ENCODE measurements around the gene RIPOR3.

Gene RIPOR3

DNA sequence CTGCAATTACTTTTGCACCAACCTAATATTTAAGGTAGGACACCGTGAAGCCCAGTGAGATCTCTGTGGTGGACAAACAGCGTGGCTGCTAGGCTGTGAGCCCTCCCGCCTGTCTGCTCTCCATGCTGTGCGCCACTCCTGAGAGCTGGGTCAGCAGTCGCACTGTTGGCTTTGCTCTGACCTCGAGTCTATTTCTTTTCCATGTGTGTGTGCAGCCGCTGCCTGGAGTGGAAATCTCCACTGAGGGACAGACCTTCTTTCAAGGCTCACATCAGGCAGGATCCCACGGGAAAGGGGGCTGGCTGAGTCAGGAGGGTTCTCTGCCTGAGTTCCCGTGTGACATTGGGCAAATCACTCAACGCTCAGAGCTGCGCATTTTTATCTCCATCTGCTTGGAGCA, 27.1 kb downstream of the RIPOR3 start:
- DNase-seq (ENCODE audit: extremely low spot score), result no peak
- ChIA-PET POLR2A (no interaction called here), CTCF (no interaction called here)
- no peak for TF ChIP-seq CTBP1 (IDR thresholded peaks at IDR 0.05; ENCODE audit: borderline replicate concordance)
- no peak for TF ChIP-seq LEF1 (IDR thresholded peaks at IDR 0.05; ENCODE audit: borderline replicate concordance)
- TF ChIP-seq ARNT (IDR thresholded peaks at IDR 0.05), result no peak
- TF ChIP-seq SUZ12 (IDR thresholded peaks at IDR 0.05), result no peak
- no peak for TF ChIP-seq FOXA1 (IDR thresholded peaks at IDR 0.05)
- TF ChIP-seq BHLHE40 (IDR thresholded peaks at IDR 0.05; ENCODE audit: borderline replicate concordance), result no peak
- TF ChIP-seq, protein P1, sequence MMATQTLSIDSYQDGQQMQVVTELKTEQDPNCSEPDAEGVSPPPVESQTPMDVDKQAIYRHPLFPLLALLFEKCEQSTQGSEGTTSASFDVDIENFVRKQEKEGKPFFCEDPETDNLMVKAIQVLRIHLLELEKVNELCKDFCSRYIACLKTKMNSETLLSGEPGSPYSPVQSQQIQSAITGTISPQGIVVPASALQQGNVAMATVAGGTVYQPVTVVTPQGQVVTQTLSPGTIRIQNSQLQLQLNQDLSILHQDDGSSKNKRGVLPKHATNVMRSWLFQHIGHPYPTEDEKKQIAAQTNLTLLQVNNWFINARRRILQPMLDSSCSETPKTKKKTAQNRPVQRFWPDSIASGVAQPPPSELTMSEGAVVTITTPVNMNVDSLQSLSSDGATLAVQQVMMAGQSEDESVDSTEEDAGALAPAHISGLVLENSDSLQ (IDR thresholded peaks at IDR 0.05), result no peak
- TF ChIP-seq FOXM1 (IDR thresholded peaks at IDR 0.05; ENCODE audit: borderline replicate concordance), result no peak
- TF ChIP-seq FOXK2 (IDR thresholded peaks at IDR 0.05), result no peak
- TF ChIP-seq ELF4 (IDR thresholded peaks at IDR 0.05), result no peak
- no peak for TF ChIP-seq L3MBTL2 (conservative IDR thresholded peaks at IDR 0.05)
- no peak for TF ChIP-seq ZNF384 (IDR thresholded peaks at IDR 0.05)
- TF ChIP-seq HDGF (IDR thresholded peaks at IDR 0.05; ENCODE audit: borderline replicate concordance), result no peak
- no peak for TF ChIP-seq TARDBP (IDR thresholded peaks at IDR 0.05)
- TF ChIP-seq SP1 (IDR thresholded peaks at IDR 0.05), result no peak
- TF ChIP-seq NFRKB (IDR thresholded peaks at IDR 0.05), result no peak

DNA sequence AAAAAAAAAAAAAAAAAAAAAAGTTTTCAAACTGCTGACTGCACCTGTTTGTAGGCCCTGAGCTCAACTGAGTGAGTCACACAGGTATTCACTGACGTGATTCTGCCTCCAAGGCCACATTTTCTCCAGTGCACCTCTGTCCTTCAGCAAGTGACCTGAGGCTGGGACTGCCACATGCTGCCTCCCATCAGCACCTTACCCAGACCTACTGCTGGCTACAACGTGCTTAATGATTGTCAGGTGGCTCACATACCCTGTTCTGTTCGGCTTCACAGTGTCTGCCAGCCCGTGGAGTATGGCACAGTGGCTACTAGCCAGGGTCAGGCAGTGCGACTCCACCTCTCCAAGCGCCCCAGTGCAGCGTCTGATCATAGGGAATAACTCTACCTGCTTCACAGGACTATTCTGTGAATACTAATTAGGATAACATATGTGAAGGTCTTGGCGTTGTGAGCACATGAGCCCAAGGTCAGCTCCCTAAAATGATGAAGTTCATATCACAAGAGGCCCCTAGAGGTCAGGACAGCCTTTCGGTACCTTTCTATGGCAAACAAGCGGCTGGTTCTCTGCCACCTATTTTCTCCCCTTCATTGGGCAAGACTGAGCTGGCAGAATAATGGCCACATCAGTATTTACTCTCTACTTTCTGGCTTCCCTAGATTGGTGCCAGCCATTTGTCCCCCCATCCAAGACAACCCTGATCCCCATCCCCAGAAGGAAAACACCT, 28.1 kb downstream of the RIPOR3 start:
- CTCF ChIA-PET, result interaction anchor here (0.7 to 1.7 kb wide), 4 partner anchors 28 to 127 kb away, joined by 4 to 6 read pairs (median 5); no protein-coding TSS in a partner anchor
- no peak for DNase-seq (ENCODE audit: extremely low spot score)
- TF ChIP-seq NFRKB (IDR thresholded peaks at IDR 0.05), result no peak
- no peak for TF ChIP-seq FOXA1 (IDR thresholded peaks at IDR 0.05)
- TF ChIP-seq ZNF384 (IDR thresholded peaks at IDR 0.05), result no peak
- no peak for TF ChIP-seq LEF1 (IDR thresholded peaks at IDR 0.05; ENCODE audit: borderline replicate concordance)
- TF ChIP-seq CTBP1 (IDR thresholded peaks at IDR 0.05; ENCODE audit: borderline replicate concordance), result no peak
- no peak for TF ChIP-seq SP1 (IDR thresholded peaks at IDR 0.05)
- no peak for TF ChIP-seq FOXK2 (IDR thresholded peaks at IDR 0.05)
- no peak for TF ChIP-seq SUZ12 (IDR thresholded peaks at IDR 0.05)
- no peak for TF ChIP-seq ELF4 (IDR thresholded peaks at IDR 0.05)
- TF ChIP-seq TARDBP (IDR thresholded peaks at IDR 0.05), result no peak
- TF ChIP-seq, protein P1 (IDR thresholded peaks at IDR 0.05), result no peak
- TF ChIP-seq L3MBTL2 (conservative IDR thresholded peaks at IDR 0.05), result no peak
- no peak for TF ChIP-seq HDGF (IDR thresholded peaks at IDR 0.05; ENCODE audit: borderline replicate concordance)
- no peak for TF ChIP-seq FOXM1 (IDR thresholded peaks at IDR 0.05; ENCODE audit: borderline replicate concordance)
- TF ChIP-seq BHLHE40 (IDR thresholded peaks at IDR 0.05; ENCODE audit: borderline replicate concordance), result no peak
- POLR2A ChIA-PET, result no interaction called here

DNA sequence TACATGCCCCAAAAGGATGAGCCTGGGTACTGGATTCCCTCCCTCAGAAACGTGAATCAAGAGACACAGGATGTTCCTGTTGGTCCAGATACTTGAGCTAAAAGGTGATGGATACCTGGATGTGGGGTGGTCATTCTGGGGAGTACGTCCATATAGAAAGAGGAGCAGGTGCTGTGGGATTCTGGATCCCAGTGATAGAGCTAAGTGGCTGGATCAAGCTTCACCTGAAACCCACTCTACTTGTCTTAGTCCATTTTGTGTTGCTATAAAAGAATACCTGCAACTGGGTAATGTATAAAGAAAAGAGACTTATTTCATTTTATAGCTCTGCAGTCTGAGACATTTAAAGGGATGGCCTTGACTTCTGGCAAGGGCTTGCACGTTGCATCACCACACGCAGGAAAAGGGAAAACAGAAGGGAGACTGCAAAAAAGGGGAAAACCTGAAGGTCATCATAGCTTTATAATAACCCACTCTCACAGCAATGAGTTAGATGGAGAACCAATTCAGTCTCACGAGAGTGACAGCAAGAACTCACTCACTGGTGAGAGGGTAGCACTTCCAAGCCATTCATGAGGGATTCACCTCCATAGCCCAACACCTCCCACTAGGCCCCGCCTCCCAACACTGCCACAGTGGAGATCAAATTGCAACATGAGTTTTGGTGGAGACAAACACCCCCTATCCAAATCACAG, 31.2 kb downstream of the RIPOR3 start:
- ChIA-PET CTCF (no interaction called here), POLR2A (no interaction called here)
- DNase-seq (ENCODE audit: extremely low spot score), result no peak
- no peak for TF ChIP-seq ZNF384 (IDR thresholded peaks at IDR 0.05)
- TF ChIP-seq HDGF (IDR thresholded peaks at IDR 0.05; ENCODE audit: borderline replicate concordance), result no peak
- TF ChIP-seq LEF1 (IDR thresholded peaks at IDR 0.05; ENCODE audit: borderline replicate concordance), result no peak
- no peak for TF ChIP-seq ARNT (IDR thresholded peaks at IDR 0.05)

DNA sequence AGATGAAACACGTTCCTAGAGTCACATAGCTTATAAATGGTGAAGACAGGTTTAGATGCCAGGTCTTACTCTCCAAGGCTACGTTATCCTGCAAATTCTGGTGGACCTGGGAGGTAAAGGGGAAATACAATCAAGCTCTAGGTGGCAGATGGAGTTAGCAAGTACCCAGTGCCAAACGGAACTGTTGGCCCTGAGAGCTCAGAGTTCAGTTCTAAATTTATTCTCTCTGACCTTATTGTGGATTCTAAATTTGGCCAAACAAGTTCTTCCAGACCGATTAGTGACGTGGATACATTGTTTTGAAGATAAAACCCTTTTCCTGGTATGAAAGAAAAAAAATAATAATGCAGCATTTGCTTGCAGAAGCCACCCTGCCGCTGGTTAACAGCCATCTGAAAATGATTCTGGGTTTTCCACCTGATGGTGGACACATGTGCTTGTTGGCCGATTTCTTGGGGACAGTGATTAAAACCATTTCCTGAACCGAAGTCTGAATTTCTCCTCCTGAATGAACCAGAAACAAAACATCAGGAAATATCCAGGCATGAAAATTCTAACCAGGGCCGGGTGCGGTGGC, 32.5 kb downstream of the RIPOR3 start:
- no peak for DNase-seq (ENCODE audit: extremely low spot score)
- TF ChIP-seq ZNF384 (IDR thresholded peaks at IDR 0.05), result no peak
- no peak for TF ChIP-seq ELF4 (IDR thresholded peaks at IDR 0.05)
- TF ChIP-seq, protein P1 (IDR thresholded peaks at IDR 0.05), result no peak
- no peak for TF ChIP-seq SP1 (IDR thresholded peaks at IDR 0.05)
- TF ChIP-seq BHLHE40 (IDR thresholded peaks at IDR 0.05; ENCODE audit: borderline replicate concordance), result no peak
- TF ChIP-seq ARNT (IDR thresholded peaks at IDR 0.05), result no peak
- no peak for TF ChIP-seq L3MBTL2 (conservative IDR thresholded peaks at IDR 0.05)
- no peak for TF ChIP-seq FOXA1 (IDR thresholded peaks at IDR 0.05)
- TF ChIP-seq HDGF (IDR thresholded peaks at IDR 0.05; ENCODE audit: borderline replicate concordance), result no peak
- TF ChIP-seq CTBP1 (IDR thresholded peaks at IDR 0.05; ENCODE audit: borderline replicate concordance), result no peak
- TF ChIP-seq FOXM1 (IDR thresholded peaks at IDR 0.05; ENCODE audit: borderline replicate concordance), result no peak
- no peak for TF ChIP-seq NFRKB (IDR thresholded peaks at IDR 0.05)
- no peak for TF ChIP-seq SUZ12 (IDR thresholded peaks at IDR 0.05)
- TF ChIP-seq TARDBP (IDR thresholded peaks at IDR 0.05), result no peak
- TF ChIP-seq FOXK2 (IDR thresholded peaks at IDR 0.05), result no peak
- no peak for TF ChIP-seq LEF1 (IDR thresholded peaks at IDR 0.05; ENCODE audit: borderline replicate concordance)
- ChIA-PET POLR2A (no interaction called here), CTCF (interaction anchor here (0.6 kb wide), 1 partner anchor 61 kb away, joined by 4 read pairs; no protein-coding TSS in a partner anchor)

DNA sequence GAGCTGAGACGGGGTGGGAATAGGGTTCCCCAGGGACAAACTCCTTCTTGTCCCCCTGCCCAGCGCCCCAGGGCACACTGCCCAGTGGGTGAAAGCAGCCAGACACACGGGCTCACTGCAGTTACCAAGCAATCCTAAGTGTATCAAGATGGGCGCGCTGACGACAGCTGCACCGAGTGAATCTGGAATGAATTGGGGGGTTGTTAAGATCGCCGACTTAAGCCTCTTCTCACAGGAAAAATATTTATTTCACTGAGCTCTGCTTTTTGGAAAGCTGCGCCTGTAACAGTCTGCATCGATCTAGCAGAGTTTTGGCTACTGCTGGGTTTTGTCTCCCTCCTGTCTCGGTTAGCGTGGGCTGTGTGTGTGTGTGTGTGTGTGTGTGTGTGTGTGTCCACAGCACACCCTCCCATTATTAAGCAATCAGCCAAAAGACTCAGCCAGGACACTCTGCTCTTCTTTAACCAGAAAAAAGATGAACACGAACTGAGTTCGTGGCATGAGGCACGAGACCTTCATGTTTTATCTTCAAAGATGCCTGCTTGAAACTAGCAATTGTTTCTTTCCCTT, 35.9 kb downstream of the RIPOR3 start:
- CTCF ChIA-PET, result no interaction called here
- POLR2A ChIA-PET, result no interaction called here
- TF ChIP-seq SUZ12 (IDR thresholded peaks at IDR 0.05) (no peak), LEF1 (IDR thresholded peaks at IDR 0.05; ENCODE audit: borderline replicate concordance) (no peak), NFRKB (IDR thresholded peaks at IDR 0.05) (no peak), BHLHE40 (IDR thresholded peaks at IDR 0.05; ENCODE audit: borderline replicate concordance) (no peak), FOXM1 (IDR thresholded peaks at IDR 0.05; ENCODE audit: borderline replicate concordance) (no peak)
- DNase-seq (ENCODE audit: extremely low spot score), result no peak

Measured in HEK293T (cell line).